ENCODE data around the gene MYL9. TPM values are rescaled to one million over a fixed set of nuclear protein-coding genes. Genes with fewer than 3 reads are reported as not detected.

Gene MYL9
- total and polyA plus RNA-seq, 3 experiments from 2014 or later: not detected

GRCh38 chr20:36548704-36549627, 7.6 kb downstream of the MYL9 start:
- H3K27me3 Mint-ChIP-seq: no peaks in the 10 kb centered on the region
- POLR2A ChIA-PET: interaction anchor here (0.6 kb wide), 1 partner anchor 98 kb away, joined by 6 read pairs; no protein-coding TSS in a partner anchor
- H3K4me3 Mint-ChIP-seq: no peak overlapping the region
- H3K4me1 ChIP-seq (ENCODE audit: insufficient read depth, low read length): no peaks in the 10 kb centered on the region
- CTCF ChIA-PET: interaction anchor here (0.8 to 1.3 kb wide), 3 partner anchors 18 to 346 kb away, joined by 3 read pairs; no protein-coding TSS in a partner anchor
- no peaks in the 10 kb centered on the region for H3K36me3 ChIP-seq (ENCODE audit: insufficient read depth, low read length)
- no peak overlapping the region for H3K27ac ChIP-seq (ENCODE audit: low read depth, low read length)
- H3K36me3 Mint-ChIP-seq: no peaks in the 10 kb centered on the region
- no peaks in the 10 kb centered on the region for H3K27me3 ChIP-seq (ENCODE audit: insufficient read depth, low read length, poor library complexity, severe bottlenecking)
- H3K9me3 ChIP-seq (ENCODE audit: low read length): no peaks in the 10 kb centered on the region
- no peak overlapping the region for H3K4me3 ChIP-seq (ENCODE audit: low read length)
- H3K4me1 Mint-ChIP-seq: no peaks in the 10 kb centered on the region
- no peaks in the 10 kb centered on the region for H3K9me3 Mint-ChIP-seq
- no peak for DNase-seq
- no peak overlapping the region for H3K27ac Mint-ChIP-seq

- no peaks in the 10 kb centered on the region for H3K27me3 ChIP-seq (ENCODE audit: insufficient read depth, low read length, poor library complexity, severe bottlenecking)
- DNase-seq: no peak
- CTCF ChIA-PET: interaction anchor here (1.3 kb wide), 1 partner anchor 18 kb away, joined by 3 read pairs; no protein-coding TSS in a partner anchor
- H3K9me3 Mint-ChIP-seq: no peaks in the 10 kb centered on the region
- no peak overlapping the region for H3K4me3 Mint-ChIP-seq
- no peaks in the 10 kb centered on the region for H3K4me1 ChIP-seq (ENCODE audit: insufficient read depth, low read length)
- H3K27ac ChIP-seq (ENCODE audit: low read depth, low read length): no peak overlapping the region
- H3K4me3 ChIP-seq (ENCODE audit: low read length): no peak overlapping the region
- H3K4me1 Mint-ChIP-seq: no peaks in the 10 kb centered on the region
- no peaks in the 10 kb centered on the region for H3K27me3 Mint-ChIP-seq
- no peaks in the 10 kb centered on the region for H3K36me3 Mint-ChIP-seq
- no peaks in the 10 kb centered on the region for H3K36me3 ChIP-seq (ENCODE audit: insufficient read depth, low read length)
- H3K27ac Mint-ChIP-seq: no peak overlapping the region
- POLR2A ChIA-PET: no interaction called here
- no peaks in the 10 kb centered on the region for H3K9me3 ChIP-seq (ENCODE audit: low read length)
Observed at GRCh38 chr20:36549628-36549941, 8.3 kb downstream of the MYL9 start.

GRCh38 chr20:36549942-36550789, 8.8 kb downstream of the MYL9 start:
- H3K27me3 Mint-ChIP-seq: no peaks in the 10 kb centered on the region
- no peak for DNase-seq
- no peak overlapping the region for H3K27ac ChIP-seq (ENCODE audit: low read depth, low read length)
- H3K9me3 ChIP-seq (ENCODE audit: low read length): no peaks in the 10 kb centered on the region
- H3K9me3 Mint-ChIP-seq: no peaks in the 10 kb centered on the region
- no peaks in the 10 kb centered on the region for H3K36me3 Mint-ChIP-seq
- no peak overlapping the region for H3K4me3 ChIP-seq (ENCODE audit: low read length)
- CTCF ChIA-PET: interaction anchor here (1.2 kb wide), 1 partner anchor 94 kb away, joined by 3 read pairs; no protein-coding TSS in a partner anchor
- H3K4me1 ChIP-seq (ENCODE audit: insufficient read depth, low read length): no peaks in the 10 kb centered on the region
- no peaks in the 10 kb centered on the region for H3K27me3 ChIP-seq (ENCODE audit: insufficient read depth, low read length, poor library complexity, severe bottlenecking)
- H3K27ac Mint-ChIP-seq: peak overlapping the region in 1 of 8 donors; percentile 50
- H3K4me1 Mint-ChIP-seq: no peaks in the 10 kb centered on the region
- POLR2A ChIA-PET: no interaction called here
- H3K36me3 ChIP-seq (ENCODE audit: insufficient read depth, low read length): no peaks in the 10 kb centered on the region
- no peak overlapping the region for H3K4me3 Mint-ChIP-seq

GRCh38 chr20:36550790-36551299, 9.5 kb downstream of the MYL9 start:
- Mint-ChIP-seq H3K4me3 (peak overlapping the region in 1 of 7 donors; percentile 27), H3K27ac (no peak overlapping the region), H3K27me3 (no peaks in the 10 kb centered on the region), H3K4me1 (peaks cover 0 to 3% (median 0%) of the 10 kb centered on the region in 3 donors), H3K36me3 (no peaks in the 10 kb centered on the region), H3K9me3 (no peaks in the 10 kb centered on the region)
- no peak overlapping the region for H3K4me3 ChIP-seq (ENCODE audit: low read length)
- CTCF ChIA-PET: interaction anchor here (0.7 to 1.9 kb wide), 3 partner anchors 41 to 388 kb away, joined by 3 to 4 read pairs (median 3); no protein-coding TSS in a partner anchor
- DNase-seq: no peak
- no peak overlapping the region for H3K27ac ChIP-seq (ENCODE audit: low read depth, low read length)
- POLR2A ChIA-PET: no interaction called here
- no peaks in the 10 kb centered on the region for H3K4me1 ChIP-seq (ENCODE audit: insufficient read depth, low read length)
- H3K9me3 ChIP-seq (ENCODE audit: low read length): no peaks in the 10 kb centered on the region
- no peaks in the 10 kb centered on the region for H3K27me3 ChIP-seq (ENCODE audit: insufficient read depth, low read length, poor library complexity, severe bottlenecking)
- H3K36me3 ChIP-seq (ENCODE audit: insufficient read depth, low read length): no peaks in the 10 kb centered on the region

- no peaks in the 10 kb centered on the region for H3K36me3 Mint-ChIP-seq
- DNase-seq: no peak
- H3K27me3 ChIP-seq (ENCODE audit: insufficient read depth, low read length, poor library complexity, severe bottlenecking): no peaks in the 10 kb centered on the region
- no peaks in the 10 kb centered on the region for H3K9me3 ChIP-seq (ENCODE audit: low read length)
- H3K4me1 ChIP-seq (ENCODE audit: insufficient read depth, low read length): peaks cover 10% of the 10 kb centered on the region
- no peak overlapping the region for H3K27ac ChIP-seq (ENCODE audit: low read depth, low read length)
- H3K27me3 Mint-ChIP-seq: no peaks in the 10 kb centered on the region
- peaks cover 9 to 10% (median 9%) of the 10 kb centered on the region in 3 donors for H3K4me1 Mint-ChIP-seq
- POLR2A ChIA-PET: no interaction called here
- CTCF ChIA-PET: interaction anchor here (0.6 kb wide), 1 partner anchor 39 kb away, joined by 3 read pairs; no protein-coding TSS in a partner anchor
- H3K4me3 ChIP-seq (ENCODE audit: low read length): no peak overlapping the region
- H3K4me3 Mint-ChIP-seq: peak overlapping the region in 1 of 7 donors; percentile 51
- no peaks in the 10 kb centered on the region for H3K36me3 ChIP-seq (ENCODE audit: insufficient read depth, low read length)
- H3K9me3 Mint-ChIP-seq: no peaks in the 10 kb centered on the region
- H3K27ac Mint-ChIP-seq: no peak overlapping the region
Observed at GRCh38 chr20:36555248-36555647, 13.9 kb downstream of the MYL9 start.

- Histone ChIP-seq H3K36me3 (ENCODE audit: insufficient read depth, low read length) (no peaks in the 10 kb centered on the region), H3K9me3 (ENCODE audit: low read length) (peaks cover 7% of the 10 kb centered on the region), H3K4me3 (ENCODE audit: low read length) (no peak overlapping the region), H3K4me1 (ENCODE audit: insufficient read depth, low read length) (peaks cover 7% of the 10 kb centered on the region), H3K27me3 (ENCODE audit: insufficient read depth, low read length, poor library complexity, severe bottlenecking) (no peaks in the 10 kb centered on the region), H3K27ac (ENCODE audit: low read depth, low read length) (no peak overlapping the region)
- Mint-ChIP-seq H3K4me3 (no peak overlapping the region), H3K27ac (peak overlapping the region in 2 of 8 donors; percentile 28 to 68), H3K36me3 (peaks cover 0 to 2% (median 1%) of the 10 kb centered on the region in 3 donors), H3K4me1 (peaks cover 20 to 21% (median 21%) of the 10 kb centered on the region in 3 donors), H3K9me3 (peaks cover 3 to 16% (median 9%) of the 10 kb centered on the region in 5 donors), H3K27me3 (peaks cover 0 to 1% of the 10 kb centered on the region in 2 donors)
- POLR2A ChIA-PET: no interaction called here
- DNase-seq: no peak
- CTCF ChIA-PET: interaction anchor here (0.9 kb wide), 1 partner anchor 11 kb away, joined by 3 read pairs; the partner anchor contains the start of gene TGIF2
Observed at GRCh38 chr20:36562724-36563123, 21.4 kb downstream of the MYL9 start.

GRCh38 chr20:36563374-36563773, 22.1 kb downstream of the MYL9 start:
- peaks cover 0 to 2% (median 1%) of the 10 kb centered on the region in 3 donors for H3K36me3 Mint-ChIP-seq

More at GRCh38 chr20:36563374-36563773, 22.1 kb downstream of the MYL9 start:
- Histone ChIP-seq H3K36me3 (ENCODE audit: insufficient read depth, low read length) (no peaks in the 10 kb centered on the region), H3K4me1 (ENCODE audit: insufficient read depth, low read length) (peaks cover 7% of the 10 kb centered on the region), H3K4me3 (ENCODE audit: low read length) (no peak overlapping the region), H3K9me3 (ENCODE audit: low read length) (peaks cover 7% of the 10 kb centered on the region), H3K27ac (ENCODE audit: low read depth, low read length) (no peak overlapping the region), H3K27me3 (ENCODE audit: insufficient read depth, low read length, poor library complexity, severe bottlenecking) (no peaks in the 10 kb centered on the region)
- DNase-seq: no peak
- no peak overlapping the region for H3K4me3 Mint-ChIP-seq
- H3K4me1 Mint-ChIP-seq: peaks cover 20 to 21% (median 21%) of the 10 kb centered on the region in 3 donors
- POLR2A ChIA-PET: no interaction called here
- H3K27ac Mint-ChIP-seq: peak overlapping the region in 5 of 8 donors; percentile 28 to 93 (median 86)
- H3K9me3 Mint-ChIP-seq: peaks cover 3 to 16% (median 9%) of the 10 kb centered on the region in 5 donors
- CTCF ChIA-PET: no interaction called here
- H3K27me3 Mint-ChIP-seq: peaks cover 0 to 1% of the 10 kb centered on the region in 2 donors
